Measurements from ENCODE around the gene DPYSL4.

DPYSL4 gene

DNA sequence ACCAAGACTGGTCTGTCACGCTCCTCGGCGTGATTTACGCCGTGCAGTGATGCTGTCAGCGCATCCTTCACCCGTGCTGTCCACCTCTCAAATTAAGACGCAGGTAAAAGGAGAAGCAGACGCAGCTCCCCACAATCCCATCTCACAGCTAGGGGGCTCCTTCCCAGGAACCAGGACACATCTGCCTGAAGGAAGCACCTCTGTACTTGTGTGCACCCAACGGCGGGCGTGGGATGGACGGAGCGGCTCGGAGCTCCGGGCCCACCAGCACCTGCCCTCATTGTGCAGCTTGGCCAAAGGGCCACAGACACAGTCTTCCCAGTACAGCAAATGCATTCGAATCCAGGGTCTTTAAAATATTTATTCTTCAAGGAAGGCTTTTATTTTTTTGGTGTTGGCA is 65.7 kb downstream of the DPYSL4 start:
- Histone ChIP-seq H3K4me1 (ENCODE audit: insufficient read depth, low read length) (no peaks in the 10 kb centered on the region; the same call in 1 of the 2 replicates), H3K9me3 (ENCODE audit: control insufficient read depth, insufficient read depth, low read length) (no peaks in the 10 kb centered on the region), H3K9ac (ENCODE audit: low read depth, low read length) (0 out of 2 replicates have a peak overlapping the region, but pooled peaks have one; percentile 57), H3K36me3 (ENCODE audit: insufficient read depth, low read length) (no peaks in the 10 kb centered on the region)

DNA sequence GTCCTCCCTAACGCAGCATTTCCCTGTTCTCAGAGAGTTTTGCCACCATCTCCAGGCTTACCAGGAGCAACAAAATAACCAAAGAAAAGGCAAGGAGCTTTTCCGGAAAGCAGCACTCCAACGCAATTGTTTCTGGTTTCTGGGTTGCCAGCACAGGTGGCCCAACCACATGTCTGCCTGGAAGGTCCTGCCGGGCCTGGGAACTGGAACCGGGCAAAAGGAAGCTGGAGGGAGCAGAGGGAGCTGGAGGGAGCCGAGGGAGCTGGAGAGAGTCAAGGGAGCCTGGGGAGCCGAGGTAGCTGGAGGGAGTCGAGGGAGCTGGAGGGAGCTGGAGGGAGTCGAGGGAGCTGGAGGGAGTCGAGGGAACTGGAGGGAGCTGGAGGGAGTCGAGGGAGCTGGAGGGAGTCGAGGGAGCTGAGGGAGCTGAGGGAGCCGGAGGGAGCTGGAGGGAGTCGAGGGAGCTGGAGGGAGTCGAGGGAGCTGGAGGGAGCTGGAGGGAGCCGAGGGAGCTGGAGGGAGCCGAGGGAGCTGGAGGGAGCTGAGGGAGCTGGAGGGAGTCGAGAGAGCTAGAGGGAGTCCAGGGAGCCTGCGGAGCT is 66.4 kb downstream of the DPYSL4 start:
- H3K9ac ChIP-seq (ENCODE audit: low read depth, low read length), result peak overlapping the region; percentile 57
- no peaks in the 10 kb centered on the region for H3K9me3 ChIP-seq (ENCODE audit: control insufficient read depth, insufficient read depth, low read length)
- no peaks in the 10 kb centered on the region for H3K36me3 ChIP-seq (ENCODE audit: insufficient read depth, low read length)
- H3K4me1 ChIP-seq (ENCODE audit: insufficient read depth, low read length), result no peaks in the 10 kb centered on the region; the same call in 1 of the 2 replicates

DNA sequence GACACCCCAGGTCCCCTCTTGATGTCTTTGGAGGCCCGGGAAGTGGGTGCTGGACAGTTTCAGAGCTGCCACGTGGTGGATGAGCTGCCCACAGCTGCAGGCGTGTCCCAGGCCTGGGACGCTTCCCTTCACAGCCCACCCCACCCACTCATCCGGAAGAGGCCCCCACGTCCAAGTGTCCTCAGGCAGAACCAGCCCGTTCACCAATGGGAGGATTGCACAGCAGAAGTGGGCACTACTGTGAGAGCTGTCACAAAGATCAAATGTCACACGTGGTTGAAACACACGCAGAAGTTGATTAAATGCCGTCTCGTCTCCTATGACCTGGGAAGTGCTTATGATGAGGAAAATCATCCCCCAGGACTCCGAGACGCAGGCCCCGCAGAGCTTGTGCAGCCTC is 68.1 kb downstream of the DPYSL4 start:
- Histone ChIP-seq H3K9ac (ENCODE audit: low read depth, low read length) (no peak overlapping the region), H3K9me3 (ENCODE audit: control insufficient read depth, insufficient read depth, low read length) (no peaks in the 10 kb centered on the region), H3K36me3 (ENCODE audit: insufficient read depth, low read length) (no peaks in the 10 kb centered on the region), H3K4me1 (ENCODE audit: insufficient read depth, low read length) (no peaks in the 10 kb centered on the region; the same call in 1 of the 2 replicates)
